Forelimb muscle (tissue), 1 donor: ENCODE results near the gene ENDOV. TPM values are rescaled to one million over a fixed set of nuclear protein-coding genes. Genes with fewer than 3 reads are reported as not detected.

Source experiments
- DNase-seq: peaks from one replicate; pipeline ENCODE4 v3.0.0-alpha.2; 2013; ENCODE audit warnings: low read depth
- polyA plus RNA-seq: library from polyadenylated mRNA; unstranded; fragments of 120-200 nt; gene quantifications from one replicate; pipeline ENCODE4 v1.2.1, GENCODE V29; 2013; ENCODE audit not compliant: insufficient read length

ENDOV gene
- polyA plus RNA-seq, 1 donor = 21.9 TPM

DNA sequence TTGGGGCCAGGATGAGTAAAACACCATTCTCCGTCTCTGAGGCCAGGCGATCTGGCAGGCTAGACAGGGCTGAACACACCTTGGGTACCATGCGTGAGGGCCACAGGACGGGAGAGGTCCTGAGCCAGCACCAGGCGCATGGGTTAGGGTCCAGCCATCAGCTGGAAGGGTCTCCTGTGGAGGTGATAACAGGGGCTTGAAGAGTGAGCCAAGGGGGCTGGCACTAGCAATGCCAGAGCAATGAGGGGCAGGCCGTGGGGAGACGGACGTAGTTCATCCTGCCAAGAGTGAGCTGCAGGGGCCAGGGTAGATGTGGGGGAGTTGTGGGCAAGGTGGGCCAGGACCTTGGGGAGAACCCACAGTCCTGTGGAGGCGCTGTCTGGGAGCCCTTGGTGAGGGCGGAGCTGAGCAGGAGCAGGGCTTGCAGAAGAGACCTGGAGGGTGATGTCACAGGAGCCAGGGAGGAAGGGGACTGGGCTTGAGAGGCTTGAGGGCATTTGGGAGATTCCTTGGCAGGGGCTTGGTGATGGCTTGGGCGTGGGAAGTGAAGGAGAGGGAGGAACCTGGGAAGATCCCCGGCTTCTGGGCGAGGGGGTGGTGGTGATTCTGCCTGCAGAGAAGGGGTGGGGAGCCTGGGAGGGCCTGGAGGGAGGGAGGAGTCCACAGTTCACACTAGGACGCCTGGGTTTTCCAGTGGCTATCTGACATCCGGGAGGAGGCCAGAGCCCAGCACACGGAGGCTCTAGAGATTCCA is 67.8 kb downstream of the ENDOV start:
- no peak for DNase-seq

DNA sequence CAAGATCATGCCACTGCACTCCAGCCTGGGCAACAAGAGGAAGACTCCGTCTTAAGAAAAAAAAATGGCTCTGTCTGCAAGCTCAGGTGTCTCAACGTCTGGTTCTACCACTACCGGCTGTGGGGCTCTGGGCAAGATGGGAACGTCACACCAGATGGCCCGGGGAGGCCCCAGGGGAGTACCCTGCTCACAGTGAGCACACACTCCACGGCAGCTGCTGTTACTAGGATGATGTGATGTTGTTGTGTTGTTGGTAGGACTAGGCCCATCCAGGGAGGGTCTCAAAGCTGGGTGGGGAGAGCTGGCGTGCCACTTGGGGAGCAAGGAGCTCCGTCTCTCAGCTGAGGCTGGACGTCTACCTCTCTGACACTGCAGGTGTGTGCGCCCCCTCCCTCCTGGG is 70.9 kb downstream of the ENDOV start:
- DNase-seq = no peak

DNA sequence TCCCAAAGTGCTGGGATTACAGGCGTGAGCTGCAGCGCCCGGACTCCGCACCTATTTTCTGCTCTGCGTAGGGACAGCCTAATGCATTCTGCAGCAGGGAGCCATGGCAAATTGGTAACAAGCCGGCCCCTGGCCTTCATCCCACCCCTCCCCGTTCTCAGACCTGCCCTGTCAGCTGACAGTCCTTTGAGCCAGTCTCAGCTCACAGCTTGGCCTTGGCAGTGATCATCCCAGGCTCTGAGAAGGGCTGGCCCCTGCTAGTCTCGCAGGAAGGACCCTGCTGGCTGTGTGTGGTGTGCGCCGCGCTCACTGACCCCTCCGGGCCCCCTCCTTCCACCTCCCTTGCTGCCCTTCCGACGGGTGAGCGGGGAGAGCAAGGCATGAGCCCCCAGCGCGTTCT is 71.7 kb downstream of the ENDOV start:
- DNase-seq = no peak

- no peak for DNase-seq
Measured at GRCh38 chr17:80487511-80487910, 72.5 kb downstream of the ENDOV start.

Other genes starting within 250 kb of the ENDOV start
- 0.92 TPM for gene CARD14, start 245.1 kb upstream of the ENDOV start, polyA plus RNA-seq
- gene SGSH, start 194.8 kb upstream of the ENDOV start, polyA plus RNA-seq = 19.7 TPM
- gene SLC26A11, start 194.7 kb upstream of the ENDOV start, polyA plus RNA-seq = 8.1 TPM
- 31.0 TPM for gene RNF213, start 154.3 kb upstream of the ENDOV start, polyA plus RNA-seq
- gene NPTX1, start 61.4 kb downstream of the ENDOV start, polyA plus RNA-seq = 0.22 TPM
- gene RPTOR, start 129.7 kb downstream of the ENDOV start, polyA plus RNA-seq = 23.9 TPM